Measurements from ENCODE around the gene GSTP1. TPM values are rescaled to one million over a fixed set of nuclear protein-coding genes. Genes with fewer than 3 reads are reported as not detected.

The GSTP1 gene
- polyA plus RNA-seq, 1 experiment: 716 TPM

DNA sequence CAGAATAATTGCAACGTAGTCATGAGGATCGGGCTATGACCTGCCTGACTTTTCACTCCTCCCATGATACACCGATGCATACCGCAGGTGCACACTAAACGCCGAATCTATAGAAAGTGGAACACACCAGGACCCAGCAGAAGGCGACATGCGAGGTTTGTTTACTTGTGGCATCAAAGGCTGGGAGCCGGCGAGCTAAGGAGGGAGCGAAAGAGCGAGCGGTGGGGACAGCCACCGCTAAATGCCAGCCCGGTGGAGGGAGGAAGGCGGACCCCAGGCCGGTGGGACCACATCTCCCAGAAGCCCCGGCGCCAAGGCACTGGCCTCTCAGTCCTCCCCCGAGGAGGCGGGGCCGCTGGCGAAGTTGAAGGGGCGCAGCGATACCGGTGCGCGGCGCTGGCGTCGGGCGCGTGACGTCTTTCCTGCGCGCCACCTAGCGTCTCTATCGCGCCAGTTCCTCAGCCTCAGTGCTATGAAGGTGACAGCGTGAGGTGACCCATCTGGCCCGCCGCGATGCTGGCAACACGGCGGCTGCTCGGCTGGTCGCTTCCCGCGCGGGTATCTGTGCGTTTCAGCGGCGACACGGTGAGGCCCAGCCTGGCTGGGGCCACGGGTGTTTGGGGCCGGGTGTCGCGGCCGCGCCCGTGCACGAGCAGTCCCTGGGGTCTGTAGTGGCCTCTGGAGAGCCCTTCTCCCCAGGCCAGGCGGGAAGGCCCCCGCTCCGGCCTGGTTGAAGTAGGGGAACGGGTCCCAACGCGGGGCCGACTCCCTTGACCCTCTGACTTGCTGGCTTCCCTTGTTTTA lies 23.1 kb downstream of the GSTP1 start, which contains the start of gene NDUFV1:
Gene NDUFV1, plus strand, starts transcription at position 445 of the 804 bp plus-strand sequence. Its CDS starts 69 bp downstream, at position 514.
- Histone ChIP-seq H3K4me3 (ENCODE audit: low read depth, low read length) (peak within 1 kb of the TSS; percentile 70), H3K27me3 (ENCODE audit: control insufficient read depth, insufficient read depth, low read length) (peaks cover 5% of the 10 kb centered on the region), H3K9me3 (ENCODE audit: control insufficient read depth, insufficient read depth, low read length) (peaks cover 4% of the 10 kb centered on the region), H3K27ac (ENCODE audit: low read depth, low read length) (peak within 1 kb of the TSS; percentile 31)
- peak; percentile 65 for DNase-seq (ENCODE audit: low read depth, low spot score)
- POLR2A ChIA-PET: interaction anchor here (1.0 kb wide), 1 partner anchor 23 kb away, joined by 12 read pairs; the partner anchor contains the start of gene GSTP1
- TF ChIP-seq, protein P1, sequence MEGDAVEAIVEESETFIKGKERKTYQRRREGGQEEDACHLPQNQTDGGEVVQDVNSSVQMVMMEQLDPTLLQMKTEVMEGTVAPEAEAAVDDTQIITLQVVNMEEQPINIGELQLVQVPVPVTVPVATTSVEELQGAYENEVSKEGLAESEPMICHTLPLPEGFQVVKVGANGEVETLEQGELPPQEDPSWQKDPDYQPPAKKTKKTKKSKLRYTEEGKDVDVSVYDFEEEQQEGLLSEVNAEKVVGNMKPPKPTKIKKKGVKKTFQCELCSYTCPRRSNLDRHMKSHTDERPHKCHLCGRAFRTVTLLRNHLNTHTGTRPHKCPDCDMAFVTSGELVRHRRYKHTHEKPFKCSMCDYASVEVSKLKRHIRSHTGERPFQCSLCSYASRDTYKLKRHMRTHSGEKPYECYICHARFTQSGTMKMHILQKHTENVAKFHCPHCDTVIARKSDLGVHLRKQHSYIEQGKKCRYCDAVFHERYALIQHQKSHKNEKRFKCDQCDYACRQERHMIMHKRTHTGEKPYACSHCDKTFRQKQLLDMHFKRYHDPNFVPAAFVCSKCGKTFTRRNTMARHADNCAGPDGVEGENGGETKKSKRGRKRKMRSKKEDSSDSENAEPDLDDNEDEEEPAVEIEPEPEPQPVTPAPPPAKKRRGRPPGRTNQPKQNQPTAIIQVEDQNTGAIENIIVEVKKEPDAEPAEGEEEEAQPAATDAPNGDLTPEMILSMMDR (IDR thresholded peaks at IDR 0.05; ENCODE audit: low read depth, low read length): peak; percentile 44
- CTCF ChIA-PET: interaction anchor here (1.6 to 1.8 kb wide), 2 partner anchors 8 to 22 kb away, joined by 6 to 7 read pairs; no protein-coding TSS in a partner anchor

DNA sequence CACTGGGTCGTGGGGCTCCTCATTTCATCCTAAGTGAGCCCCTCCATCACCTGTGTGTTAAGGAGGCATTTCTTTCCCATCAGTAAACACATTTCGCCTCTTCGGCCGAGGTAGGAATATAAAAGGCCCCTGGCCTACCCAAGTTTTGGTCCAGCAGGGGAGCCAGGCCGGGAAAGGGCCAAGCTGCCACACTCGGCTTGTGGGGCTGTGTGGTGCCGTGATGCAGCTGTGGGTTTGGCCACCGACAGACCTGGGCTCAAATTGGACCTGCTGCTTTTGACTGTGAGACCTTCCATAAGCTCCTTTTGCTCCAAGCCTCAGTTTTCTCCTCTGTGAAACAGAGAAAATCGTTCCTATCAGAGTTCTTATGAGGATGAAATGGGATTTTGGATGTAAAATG lies 23.9 kb downstream of the GSTP1 start:
- TF ChIP-seq, protein P1 (IDR thresholded peaks at IDR 0.05; ENCODE audit: low read depth, low read length): no peak
- DNase-seq (ENCODE audit: low read depth, low spot score): no peak

DNA sequence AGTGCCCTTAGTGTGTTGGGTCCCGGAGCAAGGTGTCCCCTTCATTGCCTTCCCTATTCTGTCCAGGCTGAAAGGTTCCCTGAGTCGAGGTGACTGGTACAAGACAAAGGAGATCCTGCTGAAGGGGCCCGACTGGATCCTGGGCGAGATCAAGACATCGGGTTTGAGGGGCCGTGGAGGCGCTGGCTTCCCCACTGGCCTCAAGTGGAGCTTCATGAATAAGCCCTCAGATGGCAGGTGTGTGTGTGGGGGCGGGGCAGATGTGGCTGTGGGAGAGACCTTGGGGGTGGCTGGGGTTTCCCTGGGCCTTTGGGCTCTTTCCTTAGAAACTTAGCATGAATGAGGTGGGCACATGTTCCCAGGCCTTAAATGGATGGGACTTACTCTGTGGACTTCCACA lies 24.9 kb downstream of the GSTP1 start:
- no peak for DNase-seq (ENCODE audit: low read depth, low spot score)
- no peaks in the 10 kb centered on the region for H3K27me3 ChIP-seq (ENCODE audit: control insufficient read depth, insufficient read depth, low read length)
- POLR2A ChIA-PET: interaction anchor here (0.9 kb wide), 1 partner anchor 12 kb away, joined by 4 read pairs; no protein-coding TSS in a partner anchor
- H3K27ac ChIP-seq (ENCODE audit: low read depth, low read length): no peak overlapping the region
- H3K4me3 ChIP-seq (ENCODE audit: low read depth, low read length): no peak overlapping the region
- CTCF ChIA-PET: interaction anchor here (1.5 to 2.5 kb wide), 2 partner anchors 21 to 207 kb away, joined by 4 to 23 read pairs; partner anchors contain the start of genes NUDT8 and PPP1CA
- TF ChIP-seq, protein P1 (IDR thresholded peaks at IDR 0.05; ENCODE audit: low read depth, low read length): no peak
- no peaks in the 10 kb centered on the region; the same call in 1 of the 2 replicates for H3K9me3 ChIP-seq (ENCODE audit: control insufficient read depth, insufficient read depth, low read length)

More for the DNA sequence above, 23.9 kb downstream of the GSTP1 start:
- Histone ChIP-seq H3K27ac (ENCODE audit: low read depth, low read length) (no peak overlapping the region), H3K4me3 (ENCODE audit: low read depth, low read length) (peak overlapping the region; percentile 70), H3K27me3 (ENCODE audit: control insufficient read depth, insufficient read depth, low read length) (peaks cover 5% of the 10 kb centered on the region), H3K9me3 (ENCODE audit: control insufficient read depth, insufficient read depth, low read length) (peaks cover 4% of the 10 kb centered on the region)
- CTCF ChIA-PET: interaction anchor here (2.5 kb wide), 1 partner anchor 22 kb away, joined by 23 read pairs; the partner anchor contains the start of gene NUDT8
- POLR2A ChIA-PET: no interaction called here

DNA sequence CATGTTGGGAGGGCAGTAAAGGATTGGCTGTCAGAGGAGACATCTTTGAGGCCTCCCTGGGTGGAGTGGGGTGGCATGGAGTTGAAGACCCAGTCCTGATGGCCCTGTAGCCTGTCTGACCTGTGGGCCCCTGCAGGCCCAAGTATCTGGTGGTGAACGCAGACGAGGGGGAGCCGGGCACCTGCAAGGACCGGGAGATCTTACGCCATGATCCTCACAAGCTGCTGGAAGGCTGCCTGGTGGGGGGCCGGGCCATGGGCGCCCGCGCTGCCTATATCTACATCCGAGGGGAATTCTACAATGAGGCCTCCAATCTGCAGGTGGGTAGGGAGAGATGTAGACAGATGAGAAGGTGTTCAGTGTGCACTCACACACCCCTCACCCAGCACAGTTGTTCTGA lies 25.7 kb downstream of the GSTP1 start:
- no peaks in the 10 kb centered on the region; the same call in 1 of the 2 replicates for H3K9me3 ChIP-seq (ENCODE audit: control insufficient read depth, insufficient read depth, low read length)
- H3K27me3 ChIP-seq (ENCODE audit: control insufficient read depth, insufficient read depth, low read length): no peaks in the 10 kb centered on the region
- TF ChIP-seq, protein P1 (IDR thresholded peaks at IDR 0.05; ENCODE audit: low read depth, low read length): no peak
- no peak overlapping the region for H3K27ac ChIP-seq (ENCODE audit: low read depth, low read length)
- DNase-seq (ENCODE audit: low read depth, low spot score): no peak
- ChIA-PET POLR2A (interaction anchor here (0.9 kb wide), 1 partner anchor 11 kb away, joined by 4 read pairs; no protein-coding TSS in a partner anchor), CTCF (interaction anchor here (1.5 to 2.5 kb wide), 2 partner anchors 20 to 208 kb away, joined by 4 to 23 read pairs; partner anchors contain the start of genes NUDT8 and PPP1CA)
- no peak overlapping the region for H3K4me3 ChIP-seq (ENCODE audit: low read depth, low read length)
